Brain pericyte (primary cell): ENCODE data around the gene BEND5.

Source experiments
- DNase-seq: peaks from one replicate; pipeline ENCODE4 v3.0.0-alpha.2; 2012; ENCODE audit warnings: low read depth, low spot score

The BEND5 gene

GRCh38 chr1:48725341-48726046 is 51.2 kb downstream of the BEND5 start:
- DNase-seq, result no peak

DNA sequence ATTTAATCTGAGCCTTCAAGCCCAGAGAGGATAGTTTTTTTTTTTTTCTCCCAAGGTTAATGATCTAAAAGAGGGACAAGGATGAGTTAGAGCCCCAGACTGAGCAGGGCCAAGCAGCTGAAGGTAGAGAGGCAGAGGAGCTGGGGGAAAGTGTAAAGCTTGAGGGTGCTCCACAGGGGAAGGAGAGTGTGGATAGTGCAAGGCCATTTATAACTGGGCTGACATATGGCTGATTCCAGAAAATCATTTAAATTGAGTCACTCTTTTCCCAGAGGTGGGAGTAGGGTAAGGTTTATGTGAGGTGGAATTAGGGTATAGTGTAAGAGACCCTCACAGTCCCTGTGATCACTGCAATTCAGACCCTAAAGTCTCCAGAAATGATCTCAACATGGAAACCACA is 55.8 kb downstream of the BEND5 start:
- DNase-seq, result no peak

GRCh38 chr1:48718705-48719104 is 58.0 kb downstream of the BEND5 start:
- DNase-seq, result no peak

GRCh38 chr1:48718116-48718630 is 58.5 kb downstream of the BEND5 start:
- DNase-seq, result no peak

GRCh38 chr1:48717082-48717481 is 59.6 kb downstream of the BEND5 start:
- DNase-seq, result no peak

- no peak for DNase-seq
Measured at GRCh38 chr1:48715921-48716320, 60.8 kb downstream of the BEND5 start.

DNA sequence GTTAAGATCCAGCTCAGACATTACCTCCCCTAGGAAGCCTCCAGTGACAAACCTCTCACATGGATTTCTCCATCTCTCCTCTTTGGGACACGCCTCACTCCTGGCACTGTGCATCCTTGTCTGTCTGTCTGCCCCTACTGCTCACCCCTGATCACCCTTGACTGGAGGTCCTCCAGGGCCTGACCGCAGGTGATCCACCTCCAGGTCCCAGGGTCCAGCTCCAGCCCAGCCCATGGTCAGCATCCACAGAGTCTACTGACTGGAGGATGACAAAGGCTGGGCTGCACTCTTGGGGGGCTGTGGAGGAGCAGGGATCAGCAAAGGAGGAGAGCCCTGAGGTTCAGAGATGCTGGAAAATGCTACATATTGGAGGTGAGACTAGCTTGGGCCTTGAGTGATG is 65.8 kb downstream of the BEND5 start:
- no peak for DNase-seq

GRCh38 chr1:48710318-48710717 is 66.4 kb downstream of the BEND5 start:
- no peak for DNase-seq

DNA sequence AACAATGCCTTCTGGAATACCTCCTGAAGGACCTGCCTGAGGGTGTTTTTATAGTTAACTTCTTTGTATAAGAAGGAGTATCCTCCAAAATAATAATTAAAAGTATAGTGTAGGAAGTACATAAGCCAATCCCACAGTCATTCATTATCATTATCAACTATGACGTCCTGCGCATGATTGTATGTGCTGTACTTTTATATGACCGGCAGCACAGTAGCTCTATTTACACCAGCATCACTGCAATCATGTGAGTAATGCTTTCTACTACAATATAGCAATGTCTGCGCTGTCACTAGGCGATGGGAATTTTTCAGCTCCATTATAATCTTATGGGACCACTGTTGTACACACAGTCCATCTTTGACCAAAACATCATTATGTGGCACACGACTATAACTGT is 72.0 kb downstream of the BEND5 start:
- DNase-seq, result no peak

GRCh38 chr1:48701445-48701844 is 75.2 kb downstream of the BEND5 start:
- no peak for DNase-seq

DNA sequence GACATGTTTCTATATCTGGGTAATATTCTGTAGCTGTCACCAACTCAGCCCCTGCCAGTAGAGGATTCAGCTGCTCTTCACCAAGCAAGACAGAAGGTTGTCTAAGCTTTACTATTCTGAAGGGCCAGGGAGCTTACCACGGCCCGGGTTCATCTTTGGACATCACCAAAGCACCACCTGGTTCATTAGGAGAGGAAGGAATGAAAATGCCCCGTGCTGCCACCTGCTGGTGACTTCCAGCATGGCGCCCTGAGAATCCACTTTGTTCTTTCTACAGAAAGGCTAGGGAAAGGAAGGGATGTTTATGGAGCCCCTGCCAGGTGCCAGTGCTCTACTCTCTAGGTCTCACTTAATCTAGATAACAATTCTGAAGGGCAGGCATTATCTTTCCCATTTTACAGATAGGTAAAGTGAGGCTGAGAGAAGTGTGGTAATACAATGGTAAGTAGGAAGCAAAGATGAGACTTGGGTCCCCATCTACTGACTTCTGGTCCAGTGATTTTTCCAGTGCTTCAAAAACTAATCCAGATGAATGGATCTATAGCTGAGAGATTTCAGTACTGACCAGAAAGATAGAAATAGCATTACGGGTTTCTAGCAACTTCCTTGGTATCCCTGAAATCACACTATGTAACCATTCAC is 79.5 kb downstream of the BEND5 start:
- no peak for DNase-seq

- DNase-seq, result no peak
Measured at GRCh38 chr1:48695161-48695560, 81.5 kb downstream of the BEND5 start.

- DNase-seq, result no peak
Measured at GRCh38 chr1:48693674-48694320, 82.9 kb downstream of the BEND5 start.

GRCh38 chr1:48693180-48693579 is 83.5 kb downstream of the BEND5 start:
- DNase-seq, result no peak

DNA sequence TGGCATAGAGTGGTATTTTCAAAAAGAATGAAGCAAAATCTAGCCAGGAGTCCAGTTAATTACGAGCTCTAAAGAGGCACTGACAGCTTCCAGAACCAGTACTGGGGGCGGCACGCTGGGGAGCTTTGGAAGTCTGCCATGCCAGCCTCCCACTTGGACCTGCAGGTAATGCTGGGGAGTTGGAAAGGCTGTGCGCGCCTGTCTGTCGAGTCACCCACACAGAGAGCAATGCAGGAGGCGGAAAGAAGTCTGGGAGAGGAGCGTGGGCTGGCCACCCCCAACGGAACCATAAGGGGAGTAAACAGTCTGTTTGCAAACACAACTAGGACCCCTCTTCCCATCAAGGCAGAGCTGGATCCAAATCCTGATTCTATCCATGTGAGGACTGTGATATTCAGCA is 84.5 kb downstream of the BEND5 start:
- DNase-seq, result no peak

- DNase-seq, result no peak
Measured at GRCh38 chr1:48691429-48692001, 85.2 kb downstream of the BEND5 start.

DNA sequence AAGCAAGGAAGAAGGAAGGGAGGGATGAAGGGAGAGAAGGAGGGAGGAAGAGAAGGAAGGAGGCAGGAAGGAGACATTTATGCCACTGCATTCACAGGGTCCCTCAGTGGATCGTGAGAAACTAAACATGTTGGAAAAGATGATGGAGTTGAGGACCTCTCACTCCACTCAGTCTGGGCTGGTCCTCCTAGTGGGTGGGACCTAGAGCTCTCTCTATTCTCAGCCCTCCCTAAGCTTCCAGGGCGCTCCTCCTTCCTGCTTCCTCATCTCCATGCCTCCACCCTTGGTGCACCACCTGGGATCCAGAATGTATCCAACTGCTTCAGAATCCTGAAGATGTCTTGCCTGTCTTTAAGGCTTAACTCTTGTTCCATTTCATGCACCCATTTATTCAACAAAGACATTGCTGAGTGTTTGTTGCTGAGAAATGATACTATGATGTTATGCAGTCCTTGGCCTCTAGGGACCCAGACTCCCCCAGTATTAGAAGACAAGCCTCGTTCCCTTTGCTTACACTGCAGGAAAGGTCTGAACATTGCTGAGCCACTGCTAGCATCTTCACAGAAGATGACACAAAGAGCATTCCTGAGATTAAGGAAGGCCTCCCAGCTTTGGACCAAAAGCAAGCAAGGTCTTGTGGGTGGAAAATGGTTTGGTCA is 88.5 kb downstream of the BEND5 start:
- DNase-seq, result no peak

- no peak for DNase-seq
Measured at GRCh38 chr1:48687282-48688045, 89.2 kb downstream of the BEND5 start.

GRCh38 chr1:48686159-48686558 is 90.5 kb downstream of the BEND5 start:
- DNase-seq, result no peak

GRCh38 chr1:48684381-48684780 is 92.3 kb downstream of the BEND5 start:
- no peak for DNase-seq

- no peak for DNase-seq
Measured at GRCh38 chr1:48683839-48684238, 92.9 kb downstream of the BEND5 start.
